GM19238 (cell line): ENCODE results near the gene EEFSEC.

ENCODE experiments used
- DNase-seq: peaks from one replicate; pipeline ENCODE4 v3.0.0; 2011; ENCODE audit warnings: low spot score; ENCODE audit not compliant: insufficient read length

The EEFSEC gene

GRCh38 chr3:128241741-128242140 lies 88.5 kb downstream of the EEFSEC start:
- no peak for DNase-seq

- DNase-seq, result no peak
Observed at GRCh38 chr3:128242818-128243601, 89.7 kb downstream of the EEFSEC start.

DNA sequence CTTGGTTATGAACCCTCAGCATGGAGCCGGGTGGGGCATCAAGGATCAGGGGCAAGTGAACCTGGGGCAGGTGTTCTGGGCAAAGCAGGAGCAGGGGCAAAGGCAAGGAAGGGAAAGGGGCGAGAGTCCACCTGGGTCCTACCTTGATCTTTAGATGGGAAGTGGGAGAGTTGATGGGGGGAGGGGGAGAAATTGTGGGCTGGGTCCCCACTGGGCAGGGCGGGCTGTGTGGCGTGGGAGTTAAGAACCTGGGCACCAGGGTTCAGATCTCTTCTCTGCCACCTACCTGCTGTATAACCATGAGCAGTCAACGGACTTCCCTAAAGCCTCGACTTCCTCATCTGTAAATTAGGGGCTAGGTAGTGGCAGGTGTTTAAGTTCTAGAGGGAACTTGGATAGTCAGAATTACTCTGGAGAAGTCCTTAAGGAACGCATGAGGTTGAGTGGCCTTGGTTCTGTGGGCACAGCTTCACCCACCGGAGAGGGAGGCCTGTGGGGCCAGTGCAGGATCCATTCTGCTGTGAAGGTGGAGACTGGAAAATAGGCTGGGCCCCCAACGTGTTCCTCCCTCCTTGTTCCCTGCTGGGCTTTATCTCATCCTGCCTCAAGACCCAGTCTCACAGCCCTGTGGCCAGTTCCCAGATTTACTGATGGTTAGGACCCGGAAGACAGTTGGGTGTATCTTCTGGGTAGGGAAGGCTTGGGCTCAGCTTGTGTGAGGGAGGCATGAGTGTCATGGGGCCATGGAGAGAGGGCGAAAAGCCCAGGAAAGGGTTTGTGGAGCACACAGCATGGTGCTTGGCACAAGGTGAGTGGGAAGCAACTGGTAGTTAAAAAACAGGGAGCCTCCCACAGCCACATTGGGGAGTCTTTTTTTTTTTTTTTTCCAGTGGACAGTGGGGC lies 90.6 kb downstream of the EEFSEC start:
- DNase-seq, result no peak

GRCh38 chr3:128245460-128245859 lies 92.2 kb downstream of the EEFSEC start:
- DNase-seq, result no peak

- no peak for DNase-seq
Observed at GRCh38 chr3:128247666-128248409, 94.6 kb downstream of the EEFSEC start.

- no peak for DNase-seq
Observed at GRCh38 chr3:128252083-128252482, 98.8 kb downstream of the EEFSEC start.

DNA sequence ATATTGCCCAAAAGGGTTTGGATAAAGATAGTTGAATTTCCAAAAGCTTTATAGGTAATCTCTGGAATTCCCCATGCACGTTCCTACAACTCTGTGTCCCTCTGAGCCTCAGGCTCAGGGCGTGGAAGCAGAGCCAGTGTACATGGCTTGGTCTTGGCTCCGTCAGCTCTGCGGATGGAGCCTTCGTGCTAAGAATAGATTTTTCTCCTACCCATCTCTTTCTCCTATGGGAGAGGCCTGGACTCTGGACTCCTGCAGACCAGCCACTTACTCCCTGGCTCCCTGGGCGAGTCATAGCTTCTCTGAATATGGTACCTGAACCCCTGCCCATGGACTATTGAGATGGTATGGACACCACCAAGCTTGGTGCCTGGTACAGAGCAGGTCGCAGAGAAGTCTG lies 99.9 kb downstream of the EEFSEC start:
- no peak for DNase-seq

DNA sequence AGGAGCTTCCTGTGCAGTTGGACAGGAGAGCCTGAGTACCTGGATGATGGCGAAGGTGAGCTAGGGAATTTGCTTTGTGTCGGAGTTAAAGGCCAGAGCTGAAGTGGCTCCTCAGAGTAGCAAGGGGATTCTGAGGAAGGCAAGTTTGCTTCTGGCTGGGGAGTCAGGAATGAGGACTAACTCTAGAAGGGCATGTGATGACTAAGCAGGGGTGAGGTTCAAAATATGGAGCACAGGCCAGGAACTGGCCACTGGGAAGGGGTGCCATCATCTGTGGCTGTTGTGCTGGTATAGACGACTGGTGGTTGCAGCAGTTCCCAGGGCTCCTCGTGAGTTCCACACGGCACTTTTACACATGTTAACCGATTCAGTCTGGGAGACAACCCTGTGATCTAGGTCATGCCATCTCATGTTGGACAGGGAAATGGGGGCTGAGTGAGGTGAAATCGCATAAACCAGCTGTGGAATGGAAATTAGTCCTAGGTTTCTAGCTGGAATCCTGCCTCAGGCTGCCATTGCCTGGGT lies 100.8 kb downstream of the EEFSEC start:
- DNase-seq, result no peak

- no peak for DNase-seq
Observed at GRCh38 chr3:128254967-128255366, 101.7 kb downstream of the EEFSEC start.

GRCh38 chr3:128256131-128256530 lies 102.8 kb downstream of the EEFSEC start:
- DNase-seq, result no peak

DNA sequence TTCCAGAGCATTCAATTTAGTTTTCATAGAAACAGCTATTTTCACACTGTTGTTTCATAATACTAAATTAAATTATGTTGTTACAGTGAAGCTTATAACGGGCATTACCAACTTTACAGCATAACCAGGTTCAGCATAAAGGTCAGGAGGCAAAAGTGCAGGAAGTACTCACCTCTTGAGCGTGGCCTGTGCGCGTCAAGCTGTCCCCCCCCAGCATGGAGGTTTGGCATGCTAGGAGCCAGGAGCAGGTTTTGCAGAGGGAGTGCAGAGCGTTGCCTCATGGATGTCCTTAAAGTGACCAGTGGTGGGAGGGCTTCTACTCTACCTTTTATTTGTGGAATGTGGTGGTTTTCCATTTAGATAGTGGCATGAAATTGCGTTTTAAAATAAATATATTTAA lies 104.4 kb downstream of the EEFSEC start:
- DNase-seq, result no peak

DNA sequence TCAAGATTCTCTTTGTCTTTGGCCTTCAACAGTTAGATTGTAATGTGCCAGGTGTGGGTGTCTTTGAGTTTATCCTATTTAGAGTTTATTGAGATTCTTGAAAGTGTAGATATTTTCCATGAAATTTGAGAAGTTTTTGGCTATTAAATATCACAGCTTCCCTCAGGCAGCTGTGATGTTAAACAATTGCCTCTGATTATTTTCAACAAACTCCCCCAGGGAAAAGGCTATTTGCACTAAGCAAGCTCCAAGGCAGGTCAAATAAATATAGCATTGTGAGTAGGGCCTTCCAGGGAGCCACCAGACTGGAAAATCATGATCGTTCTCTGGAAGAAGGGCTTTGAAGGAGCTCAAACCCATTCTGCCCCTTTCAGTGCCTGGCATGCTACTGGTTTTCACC lies 107.0 kb downstream of the EEFSEC start:
- no peak for DNase-seq

- DNase-seq, result no peak
Observed at GRCh38 chr3:128262457-128262856, 109.2 kb downstream of the EEFSEC start.

DNA sequence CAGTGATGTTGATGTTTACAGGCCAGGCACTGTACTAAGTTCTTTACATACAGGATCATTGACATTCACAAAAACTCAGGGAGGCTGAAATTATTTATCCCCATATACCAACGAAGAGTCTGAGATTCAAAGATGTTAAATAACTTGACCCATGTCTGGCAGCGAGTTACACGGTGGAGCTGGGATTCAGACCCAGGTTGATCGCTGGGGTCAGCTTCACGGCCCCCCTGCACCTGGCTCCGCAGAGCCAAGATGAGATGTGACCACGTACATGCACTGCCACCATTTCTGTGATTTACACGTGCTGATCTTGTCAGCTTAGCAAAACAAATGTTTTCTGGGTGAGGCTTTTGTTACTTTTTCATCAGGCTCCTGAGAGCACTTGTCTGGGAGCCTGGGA lies 109.8 kb downstream of the EEFSEC start:
- no peak for DNase-seq

DNA sequence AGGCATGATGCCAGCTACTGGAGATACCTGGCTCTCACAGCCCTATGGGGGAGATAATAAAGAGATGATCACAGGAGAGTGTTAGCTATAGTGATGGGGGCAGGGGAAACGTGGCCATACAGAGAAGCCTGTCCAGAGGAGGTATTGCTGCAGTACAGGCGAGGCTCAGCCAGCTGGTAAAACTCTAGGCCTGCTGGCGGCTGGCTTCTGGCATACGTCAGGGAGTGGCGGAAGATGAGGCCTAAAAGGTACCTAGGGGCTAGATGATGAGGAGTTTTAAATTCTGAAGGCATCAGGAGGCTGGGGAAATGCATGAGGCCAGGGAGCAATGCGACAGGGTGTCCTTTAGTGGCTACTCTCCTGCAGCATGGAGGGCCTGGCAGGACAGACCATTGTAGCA lies 110.7 kb downstream of the EEFSEC start:
- no peak for DNase-seq

GRCh38 chr3:128266453-128266852 lies 113.2 kb downstream of the EEFSEC start:
- DNase-seq, result no peak

DNA sequence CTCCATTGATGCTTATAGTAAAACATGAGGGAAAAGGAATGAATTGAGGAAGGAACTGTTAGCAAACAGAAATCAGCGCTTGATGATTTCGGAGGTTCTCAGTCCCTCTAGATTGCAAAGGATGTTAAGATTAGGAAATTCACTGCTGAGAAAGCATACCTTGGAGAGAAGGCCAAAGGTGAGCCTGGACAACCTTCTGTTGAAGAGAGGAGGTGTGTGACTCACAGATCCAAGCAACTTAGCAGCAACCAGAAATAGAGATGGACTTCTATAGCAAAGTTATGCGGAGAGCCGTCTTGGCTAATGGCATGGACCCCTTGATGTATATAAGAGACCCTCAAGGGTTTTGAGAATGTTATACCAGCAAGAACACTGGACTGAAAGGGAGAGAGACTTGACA lies 114.3 kb downstream of the EEFSEC start:
- DNase-seq, result no peak

GRCh38 chr3:128269006-128269775 lies 115.9 kb downstream of the EEFSEC start:
- no peak for DNase-seq

DNA sequence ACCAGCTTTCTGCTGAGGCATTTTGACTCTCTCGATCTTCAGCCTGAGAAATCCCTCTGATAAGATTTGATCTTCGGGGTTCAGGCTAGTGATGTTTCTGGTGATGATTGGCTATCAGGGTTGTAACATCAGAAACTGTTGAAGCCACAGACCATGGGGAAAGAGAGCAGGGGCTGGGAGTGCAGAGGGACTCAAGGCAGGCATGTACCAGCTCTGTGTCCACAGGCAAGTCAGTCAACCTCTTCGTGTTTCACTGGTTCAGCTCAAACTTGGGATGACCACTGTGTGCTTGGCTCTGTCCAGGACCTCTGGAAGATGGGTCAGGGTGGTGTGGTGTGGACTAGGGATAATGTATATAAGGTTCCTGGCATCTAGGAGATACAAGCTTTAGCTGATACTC lies 116.5 kb downstream of the EEFSEC start:
- no peak for DNase-seq

GRCh38 chr3:128270559-128271492 lies 117.5 kb downstream of the EEFSEC start:
- DNase-seq, result no peak
